Glutamatergic neuron (in vitro differentiated cells): ENCODE data around the gene PPFIBP2. TPM values are rescaled to one million over a fixed set of nuclear protein-coding genes. Genes with fewer than 3 reads are reported as not detected.

ENCODE experiments used
- DNase-seq: peaks from one replicate; pipeline ENCODE4 v3.0.0; 2022
- H3K27ac Mint-ChIP-seq: one replicate; pipeline ENCODE4 v1.8.0; 2020; ENCODE audit warnings: mild to moderate bottlenecking, mixed read lengths, inconsistent platforms; ENCODE audit not compliant: unreplicated experiment
- H3K27me3 Mint-ChIP-seq: one replicate; pipeline ENCODE4 v1.8.0; 2020; ENCODE audit warnings: mild to moderate bottlenecking, moderate library complexity, mixed read lengths, inconsistent platforms; ENCODE audit not compliant: unreplicated experiment
- H3K36me3 Mint-ChIP-seq: one replicate; pipeline ENCODE4 v1.8.0; 2020; ENCODE audit warnings: mild to moderate bottlenecking, mixed read lengths, inconsistent platforms; ENCODE audit not compliant: unreplicated experiment
- H3K4me1 Mint-ChIP-seq: one replicate; pipeline ENCODE4 v1.8.0; 2020; ENCODE audit warnings: mild to moderate bottlenecking, low read depth, mixed read lengths, inconsistent platforms; ENCODE audit not compliant: unreplicated experiment
- H3K4me3 Mint-ChIP-seq: one replicate; pipeline ENCODE4 v1.8.0; 2020; ENCODE audit warnings: mild to moderate bottlenecking, mixed read lengths, inconsistent platforms; ENCODE audit not compliant: unreplicated experiment
- H3K9me3 Mint-ChIP-seq: one replicate; pipeline ENCODE4 v1.8.0; 2020; ENCODE audit warnings: mild to moderate bottlenecking, moderate library complexity, mixed read lengths, inconsistent platforms; ENCODE audit not compliant: unreplicated experiment
- CTCF ChIP-seq: fragments of 200-600 bp; sonication (generic); IDR thresholded peaks from one replicate; pipeline ENCODE4 v1.5.0; 2021; ENCODE audit not compliant: partially characterized antibody, unreplicated experiment
- total RNA-seq: library from RNA; stranded (reverse); fragmentation: NEBNext Ultra II Directional; extraction: Animal tissue kit (Norgen Biotek cat#: 25700); gene quantifications from one replicate; pipeline ENCODE4 v1.2.1, GENCODE V29; 2021; ENCODE audit not compliant: unreplicated experiment

PPFIBP2 gene
- total RNA-seq, 1 donor from 2014 or later = 1.5 TPM

GRCh38 chr11:7548659-7549274 is 35.0 kb downstream of the PPFIBP2 start:
- Mint-ChIP-seq H3K27me3 (no peaks in the 10 kb centered on the region), H3K4me1 (no peaks in the 10 kb centered on the region), H3K9me3 (peaks cover 2% of the 10 kb centered on the region), H3K36me3 (no peaks in the 10 kb centered on the region), H3K27ac (no peak overlapping the region), H3K4me3 (no peak overlapping the region)
- no peak for DNase-seq
- no peak for TF ChIP-seq CTCF

- H3K27me3 Mint-ChIP-seq = no peaks in the 10 kb centered on the region
- no peak for DNase-seq
- peaks cover 1% of the 10 kb centered on the region for H3K9me3 Mint-ChIP-seq
- H3K27ac Mint-ChIP-seq = no peak overlapping the region
- H3K36me3 Mint-ChIP-seq = no peaks in the 10 kb centered on the region
- TF ChIP-seq CTCF = no peak
- no peak overlapping the region for H3K4me3 Mint-ChIP-seq
- H3K4me1 Mint-ChIP-seq = no peaks in the 10 kb centered on the region
Measured at GRCh38 chr11:7549681-7550080, 35.9 kb downstream of the PPFIBP2 start.

- Mint-ChIP-seq H3K4me3 (no peak overlapping the region), H3K27me3 (no peaks in the 10 kb centered on the region), H3K4me1 (no peaks in the 10 kb centered on the region), H3K9me3 (no peaks in the 10 kb centered on the region), H3K27ac (no peak overlapping the region), H3K36me3 (no peaks in the 10 kb centered on the region)
- TF ChIP-seq CTCF = no peak
- no peak for DNase-seq
Measured at GRCh38 chr11:7551571-7551970, 37.8 kb downstream of the PPFIBP2 start.

- no peaks in the 10 kb centered on the region for H3K9me3 Mint-ChIP-seq
- H3K4me3 Mint-ChIP-seq = no peak overlapping the region
- H3K27ac Mint-ChIP-seq = no peak overlapping the region
- no peak for TF ChIP-seq CTCF
- H3K27me3 Mint-ChIP-seq = no peaks in the 10 kb centered on the region
- H3K4me1 Mint-ChIP-seq = no peaks in the 10 kb centered on the region
- no peak for DNase-seq
- H3K36me3 Mint-ChIP-seq = no peaks in the 10 kb centered on the region
Measured at GRCh38 chr11:7552666-7553065, 38.9 kb downstream of the PPFIBP2 start.

GRCh38 chr11:7555052-7555699 is 41.4 kb downstream of the PPFIBP2 start:
- H3K27me3 Mint-ChIP-seq = no peaks in the 10 kb centered on the region
- no peak overlapping the region for H3K4me3 Mint-ChIP-seq
- no peak overlapping the region for H3K27ac Mint-ChIP-seq
- H3K4me1 Mint-ChIP-seq = no peaks in the 10 kb centered on the region
- no peak for TF ChIP-seq CTCF
- no peaks in the 10 kb centered on the region for H3K9me3 Mint-ChIP-seq
- DNase-seq = no peak
- H3K36me3 Mint-ChIP-seq = no peaks in the 10 kb centered on the region
